Measurements from ENCODE around the gene HNRNPA0.

GRCh38 chr5:137708062-137708461 is 46.1 kb downstream of the HNRNPA0 start:
- TF ChIP-seq CTCF (conservative IDR thresholded peaks at IDR 0.05; ENCODE audit: low read length) (no peak), EZH2phosphoT487 (IDR thresholded peaks at IDR 0.05; ENCODE audit: borderline replicate concordance) (no peak)

Measured in Loucy (cell line).